Osteocyte (in vitro differentiated cells): ENCODE data around the gene DHX8. TPM values are rescaled to one million over a fixed set of nuclear protein-coding genes. Genes with fewer than 3 reads are reported as not detected.

Source experiments
- DNase-seq: peaks from one replicate; pipeline ENCODE4 v3.0.0; 2021; ENCODE audit warnings: mixed read lengths; ENCODE audit not compliant: unreplicated experiment; ENCODE audit errors: extremely low spot score
- H3K27ac Mint-ChIP-seq: one replicate; pipeline ENCODE4 v1.8.0; 2021; ENCODE audit warnings: mild to moderate bottlenecking, mixed read lengths; ENCODE audit not compliant: unreplicated experiment
- H3K27me3 Mint-ChIP-seq: one replicate; pipeline ENCODE4 v1.8.0; 2021; ENCODE audit warnings: mixed read lengths; ENCODE audit not compliant: unreplicated experiment
- H3K36me3 Mint-ChIP-seq: one replicate; pipeline ENCODE4 v1.8.0; 2021; ENCODE audit warnings: mixed read lengths; ENCODE audit not compliant: unreplicated experiment
- H3K4me1 Mint-ChIP-seq: one replicate; pipeline ENCODE4 v1.8.0; 2021; ENCODE audit warnings: mixed read lengths; ENCODE audit not compliant: unreplicated experiment
- H3K4me3 Mint-ChIP-seq: one replicate; pipeline ENCODE4 v1.8.0; 2021; ENCODE audit warnings: mild to moderate bottlenecking, moderate library complexity, mixed read lengths; ENCODE audit not compliant: unreplicated experiment
- H3K9me3 Mint-ChIP-seq: one replicate; pipeline ENCODE4 v1.8.0; 2021; ENCODE audit warnings: mixed read lengths; ENCODE audit not compliant: unreplicated experiment
- total RNA-seq: library from RNA; stranded (reverse); gene quantifications from 2 replicates; pipeline ENCODE4 v1.2.1, GENCODE V29; 2021
- TF ChIP-seq, protein P1 (sequence below): fragments of 200-600 bp; sonication (generic); IDR thresholded peaks from 2 replicates; pipeline ENCODE4 v1.5.0; 2021; ENCODE audit warnings: antibody characterized with exemption, mild to moderate bottlenecking, moderate library complexity

Gene DHX8
- total RNA-seq, 1 donor from 2014 or later, result 70.7 TPM

DNA sequence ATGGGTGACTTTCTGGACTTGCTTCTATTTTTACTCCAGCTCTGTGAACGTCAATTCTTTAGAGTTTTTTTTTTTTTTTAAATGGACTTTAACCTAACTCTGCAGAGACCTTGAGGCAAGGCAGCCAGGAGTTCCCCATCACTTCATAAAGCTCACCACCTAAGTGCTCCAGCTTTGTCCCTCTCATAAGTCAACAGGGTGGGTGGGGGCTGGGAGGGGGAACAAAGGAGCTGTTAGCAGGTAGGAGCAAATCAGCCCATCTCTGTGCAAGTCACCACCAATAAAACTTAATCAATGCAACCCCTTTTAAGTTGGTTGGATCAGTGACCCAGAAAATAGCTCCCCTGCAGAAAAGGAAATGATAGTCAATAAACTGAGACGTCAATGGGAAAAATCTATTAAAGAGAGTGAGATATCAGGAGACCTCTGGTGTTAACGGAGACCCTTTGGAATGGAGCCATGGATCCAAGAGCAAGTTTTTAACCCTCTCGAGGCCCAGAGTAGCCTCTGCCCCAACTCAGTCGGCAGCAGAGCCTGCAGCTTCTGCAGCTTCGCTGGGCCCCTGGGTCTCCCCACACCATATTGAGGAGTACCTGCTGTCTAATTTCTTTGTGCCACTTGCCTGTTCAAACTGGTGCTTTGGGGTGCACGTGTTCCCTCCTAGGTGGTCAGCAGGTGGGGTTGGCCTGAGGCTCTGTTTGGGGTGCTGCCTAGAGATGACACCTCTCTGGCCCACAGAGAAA, 90.0 kb downstream of the DHX8 start:
- H3K27ac Mint-ChIP-seq, result no peak overlapping the region
- TF ChIP-seq, protein P1, sequence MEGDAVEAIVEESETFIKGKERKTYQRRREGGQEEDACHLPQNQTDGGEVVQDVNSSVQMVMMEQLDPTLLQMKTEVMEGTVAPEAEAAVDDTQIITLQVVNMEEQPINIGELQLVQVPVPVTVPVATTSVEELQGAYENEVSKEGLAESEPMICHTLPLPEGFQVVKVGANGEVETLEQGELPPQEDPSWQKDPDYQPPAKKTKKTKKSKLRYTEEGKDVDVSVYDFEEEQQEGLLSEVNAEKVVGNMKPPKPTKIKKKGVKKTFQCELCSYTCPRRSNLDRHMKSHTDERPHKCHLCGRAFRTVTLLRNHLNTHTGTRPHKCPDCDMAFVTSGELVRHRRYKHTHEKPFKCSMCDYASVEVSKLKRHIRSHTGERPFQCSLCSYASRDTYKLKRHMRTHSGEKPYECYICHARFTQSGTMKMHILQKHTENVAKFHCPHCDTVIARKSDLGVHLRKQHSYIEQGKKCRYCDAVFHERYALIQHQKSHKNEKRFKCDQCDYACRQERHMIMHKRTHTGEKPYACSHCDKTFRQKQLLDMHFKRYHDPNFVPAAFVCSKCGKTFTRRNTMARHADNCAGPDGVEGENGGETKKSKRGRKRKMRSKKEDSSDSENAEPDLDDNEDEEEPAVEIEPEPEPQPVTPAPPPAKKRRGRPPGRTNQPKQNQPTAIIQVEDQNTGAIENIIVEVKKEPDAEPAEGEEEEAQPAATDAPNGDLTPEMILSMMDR, result no peak
- H3K27me3 Mint-ChIP-seq, result peaks cover 9% of the 10 kb centered on the region
- no peaks in the 10 kb centered on the region for H3K9me3 Mint-ChIP-seq
- H3K4me3 Mint-ChIP-seq, result no peak overlapping the region
- H3K36me3 Mint-ChIP-seq, result no peaks in the 10 kb centered on the region
- H3K4me1 Mint-ChIP-seq, result peaks cover 12% of the 10 kb centered on the region
- no peak for DNase-seq

DNA sequence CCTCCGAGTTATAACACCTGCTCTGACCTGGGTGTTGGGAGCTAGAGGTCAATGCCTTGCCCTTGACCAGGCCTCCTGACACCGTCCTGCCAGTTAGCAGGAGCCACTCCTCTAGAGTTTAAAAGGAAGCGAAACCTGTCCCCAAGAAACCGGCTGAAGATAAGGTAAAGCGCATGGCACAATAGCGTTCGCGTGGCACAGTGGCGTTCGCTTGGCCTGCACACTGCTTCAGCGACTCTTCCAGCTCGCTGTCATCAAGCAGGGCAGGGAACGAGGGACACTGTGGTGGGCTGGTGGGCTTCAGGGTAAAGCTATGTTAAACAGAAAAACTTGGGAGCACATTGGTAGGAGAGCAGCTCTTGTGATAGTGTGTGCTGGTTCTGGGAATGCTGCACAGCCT, 90.6 kb downstream of the DHX8 start:
- H3K27ac Mint-ChIP-seq, result no peak overlapping the region
- peaks cover 9% of the 10 kb centered on the region for H3K27me3 Mint-ChIP-seq
- H3K9me3 Mint-ChIP-seq, result no peaks in the 10 kb centered on the region
- no peaks in the 10 kb centered on the region for H3K36me3 Mint-ChIP-seq
- TF ChIP-seq, protein P1, result no peak
- DNase-seq, result no peak
- H3K4me1 Mint-ChIP-seq, result peaks cover 18% of the 10 kb centered on the region
- H3K4me3 Mint-ChIP-seq, result no peak overlapping the region

DNA sequence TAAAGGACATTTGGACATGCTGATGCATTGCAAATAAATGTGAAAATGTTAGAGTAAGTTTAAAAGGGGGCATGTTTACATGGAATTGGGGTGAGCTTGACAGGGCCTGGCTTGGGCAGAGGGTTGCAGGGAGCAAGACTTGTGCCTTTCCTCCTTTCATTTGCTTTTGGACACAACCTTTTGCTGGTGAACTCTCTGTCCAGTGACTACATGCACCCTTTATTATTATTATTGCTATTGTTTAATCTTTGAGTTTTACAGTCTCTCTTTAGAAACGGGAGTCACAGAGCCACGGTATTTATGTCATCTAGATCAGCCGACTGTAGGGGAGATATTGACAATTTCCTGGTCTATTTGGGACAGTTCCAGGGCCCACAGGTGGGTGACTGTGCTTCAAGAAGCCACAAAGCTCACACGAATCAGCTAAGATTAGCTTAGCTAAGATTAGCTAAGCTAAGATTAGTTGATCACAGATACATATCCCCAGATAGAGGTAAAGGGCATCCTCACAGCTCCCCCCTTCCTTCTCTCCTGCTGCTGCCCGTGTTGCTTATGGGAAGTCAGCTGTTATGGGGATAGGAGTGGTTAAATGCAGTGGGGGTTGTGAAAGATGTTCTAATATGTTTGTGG, 91.2 kb downstream of the DHX8 start:
- no peak overlapping the region for H3K27ac Mint-ChIP-seq
- DNase-seq, result no peak
- TF ChIP-seq, protein P1, result no peak
- H3K27me3 Mint-ChIP-seq, result peaks cover 9% of the 10 kb centered on the region
- H3K36me3 Mint-ChIP-seq, result no peaks in the 10 kb centered on the region
- H3K4me1 Mint-ChIP-seq, result peaks cover 23% of the 10 kb centered on the region
- H3K9me3 Mint-ChIP-seq, result no peaks in the 10 kb centered on the region
- H3K4me3 Mint-ChIP-seq, result no peak overlapping the region

Other genes with a start within 250 kb of the DHX8 start
- gene RNU2-1, start 250.0 kb upstream of the DHX8 start, total RNA-seq, result 5,002 and 5,011 TPM in 2 replicates
- 17.2 and 19.3 TPM in 2 replicates for gene ARL4D, start 85.0 kb upstream of the DHX8 start, total RNA-seq
- 5.9 and 6.5 TPM in 2 replicates for gene ETV4, start 62.4 kb downstream of the DHX8 start, total RNA-seq
- gene MEOX1, start 177.9 kb downstream of the DHX8 start, total RNA-seq, result not detected in 2 replicates